Measurements from ENCODE around the gene ATL1. TPM values are rescaled to one million over a fixed set of nuclear protein-coding genes. Genes with fewer than 3 reads are reported as not detected.

Gene ATL1
- total and polyA plus RNA-seq, 2 of the 8 experiments (the other 6 are each of a cell fraction or from before 2014, with no cell fraction given) = 4.0 to 5.9 TPM

- TF ChIP-seq EGR1 (IDR thresholded peaks at IDR 0.05; ENCODE audit: borderline replicate concordance, low read depth, low read length) (no peak), MAFK (IDR thresholded peaks at IDR 0.05; ENCODE audit: low read depth, low read length) (no peak)
These were observed 56.3 kb downstream of the ATL1 start (continued) for GRCh38 chr14:50616275-50616674.

All from H1 (cell line).